Right ventricle myocardium superior (tissue), 1 donor: ENCODE measurements around the gene PRUNE1. TPM values are rescaled to one million over a fixed set of nuclear protein-coding genes. Genes with fewer than 3 reads are reported as not detected.

Experiments
- ATAC-seq: fragments of 200-7000 bp; cut with Tn5 transposase; one replicate; pipeline ENCODE4 v1.9.1; 2020; ENCODE audit warnings: mild to moderate bottlenecking; ENCODE audit not compliant: poor library complexity
- DNase-seq: peaks from one replicate; pipeline ENCODE4 v3.0.0-alpha.2; 2020
- intact Hi-C: fragments of 100-400 bp; cut with DNase I; formaldehyde crosslinking; loops from one replicate; pipeline ENCODE4 v1.11.2; 2022
- total RNA-seq: library from RNA; stranded (reverse); fragmentation: NEBNext Ultra II Directional; extraction: Animal tissue kit (Norgen Biotek cat#: 25700); gene quantifications from one replicate; pipeline ENCODE4 v1.2.1, GENCODE V29; 2021
- donor health status: DM: no; HTN: yes; CAD: no; lungs with severe emphysema.

The PRUNE1 gene
- total RNA-seq, 1 donor from 2014 or later: 41.3 TPM

GRCh38 chr1:150999926-151000325 is 8.3 kb upstream of the PRUNE1 start:
- no peak for ATAC-seq
- intact Hi-C loops: no loop called here
- no peak for DNase-seq

- intact Hi-C loops: no loop called here
- ATAC-seq (no peak), DNase-seq (no peak)
Observed at GRCh38 chr1:151000408-151000807, 7.8 kb upstream of the PRUNE1 start.

- no peak for DNase-seq
- intact Hi-C loops: no loop called here
- no peak for ATAC-seq
Observed at GRCh38 chr1:151001602-151002001, 6.6 kb upstream of the PRUNE1 start.

- DNase-seq (no peak), ATAC-seq (no peak)
- intact Hi-C loops: no loop called here
Observed at GRCh38 chr1:151002051-151002450, 6.2 kb upstream of the PRUNE1 start.

GRCh38 chr1:151002611-151003010 is 5.6 kb upstream of the PRUNE1 start:
- intact Hi-C loops: no loop called here
- no peak for DNase-seq
- no peak for ATAC-seq

- intact Hi-C loops: no loop called here
- ATAC-seq (no peak), DNase-seq (no peak)
Observed at GRCh38 chr1:151003180-151003579, 5.1 kb upstream of the PRUNE1 start.

- ATAC-seq (no peak), DNase-seq (no peak)
- intact Hi-C loops: no loop called here
Observed at GRCh38 chr1:151005729-151006319, 2.4 kb upstream of the PRUNE1 start.

GRCh38 chr1:151006327-151007052 is 1.8 kb upstream of the PRUNE1 start, which contains the start of gene MINDY1:
Gene MINDY1 (minus strand): TSS chr1:151006902. CDS start chr1:151002617, 4,285 bp downstream.
- DNase-seq (peak; percentile 72), ATAC-seq (peak; percentile 76)
- intact Hi-C loops: no loop called here

GRCh38 chr1:151007853-151008243 is 401 bp upstream of the PRUNE1 start:
- intact Hi-C loops: no loop called here
- ATAC-seq: no peak
- no peak for DNase-seq

- no peak for DNase-seq
- intact Hi-C loops: no loop called here
- no peak for ATAC-seq
Observed at GRCh38 chr1:151009206-151009587, 948 bp downstream of the PRUNE1 start.

- ATAC-seq: no peak
- intact Hi-C loops: no loop called here
Observed at GRCh38 chr1:151009674-151010345, 1.6 kb downstream of the PRUNE1 start.

GRCh38 chr1:151010346-151010726 is 2.1 kb downstream of the PRUNE1 start:
- no peak for ATAC-seq
- intact Hi-C loops: no loop called here

More at GRCh38 chr1:151009674-151010345, 1.6 kb downstream of the PRUNE1 start:
- DNase-seq: no peak

GRCh38 chr1:151011154-151011850 is 3.1 kb downstream of the PRUNE1 start:
- no peak for ATAC-seq
- intact Hi-C loops: no loop called here
- no peak for DNase-seq

More at GRCh38 chr1:151010346-151010726, 2.1 kb downstream of the PRUNE1 start:
- no peak for DNase-seq

- DNase-seq: no peak
- ATAC-seq: peak; percentile 60
- intact Hi-C loops: no loop called here
Observed at GRCh38 chr1:151012684-151013471, 4.6 kb downstream of the PRUNE1 start.

- no peak for DNase-seq
- peak; percentile 82 for ATAC-seq
- intact Hi-C loops: no loop called here
Observed at GRCh38 chr1:151013518-151013917, 5.3 kb downstream of the PRUNE1 start.

GRCh38 chr1:151024540-151025146 is 16.4 kb downstream of the PRUNE1 start:
- peak; percentile 75 for ATAC-seq
- intact Hi-C loops: no loop called here
- peak; percentile 84 for DNase-seq

- intact Hi-C loops: no loop called here
- ATAC-seq (no peak), DNase-seq (no peak)
Observed at GRCh38 chr1:151026460-151026859, 18.2 kb downstream of the PRUNE1 start.

- DNase-seq (no peak), ATAC-seq (no peak)
- intact Hi-C loops: no loop called here
Observed at GRCh38 chr1:151032164-151032563, 23.9 kb downstream of the PRUNE1 start.
